ENCODE data around the gene TRMT112.

- TF ChIP-seq CTCF (IDR thresholded peaks at IDR 0.05; ENCODE audit: poor library complexity) (no peak), EZH2 (IDR thresholded peaks at IDR 0.05; ENCODE audit: borderline replicate concordance) (no peak), EZH2phosphoT487 (IDR thresholded peaks at IDR 0.05; ENCODE audit: low read depth, severe bottlenecking, unreplicated experiment) (no peak)
Measured at GRCh38 chr11:64330888-64331287, 13.5 kb upstream of the TRMT112 start.
